GM12872 (cell line): Measurements from ENCODE around the gene SEMA6A.

Experiments used
- TF ChIP-seq, protein P1 (sequence below): IDR thresholded peaks from 3 replicates; pipeline ENCODE4 v1.5.1; 2011; ENCODE audit warnings: low read depth, mild to moderate bottlenecking, low read length, moderate library complexity; ENCODE audit not compliant: insufficient read depth

Gene SEMA6A

DNA sequence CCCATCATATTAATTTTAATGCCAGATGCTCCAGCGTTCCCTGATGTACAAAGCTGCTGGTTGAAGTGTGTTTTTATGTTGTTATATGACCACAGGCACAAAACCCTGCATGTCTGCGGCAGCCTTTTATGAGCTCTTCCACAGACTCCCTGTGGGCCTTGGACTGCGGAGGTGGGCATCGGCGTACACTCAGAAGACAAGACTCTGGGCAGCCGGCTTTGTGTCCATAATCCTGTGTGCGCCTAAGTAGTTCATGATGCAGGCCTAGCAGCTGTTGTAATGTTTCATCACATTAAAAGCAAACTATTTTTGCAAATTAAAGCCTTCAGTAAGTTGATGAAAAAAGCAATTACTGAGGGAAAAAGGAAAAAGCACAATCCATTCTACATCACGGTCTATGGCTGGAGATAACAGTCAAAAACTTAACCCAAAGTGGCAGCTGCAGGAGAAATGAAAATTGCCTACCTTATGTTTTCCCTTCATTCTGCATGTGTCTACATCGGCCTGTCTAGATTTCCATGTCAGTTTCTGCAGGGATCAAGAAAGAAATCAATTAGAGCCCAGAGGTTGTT is 78.8 kb downstream of the SEMA6A start:
- TF ChIP-seq, protein P1, sequence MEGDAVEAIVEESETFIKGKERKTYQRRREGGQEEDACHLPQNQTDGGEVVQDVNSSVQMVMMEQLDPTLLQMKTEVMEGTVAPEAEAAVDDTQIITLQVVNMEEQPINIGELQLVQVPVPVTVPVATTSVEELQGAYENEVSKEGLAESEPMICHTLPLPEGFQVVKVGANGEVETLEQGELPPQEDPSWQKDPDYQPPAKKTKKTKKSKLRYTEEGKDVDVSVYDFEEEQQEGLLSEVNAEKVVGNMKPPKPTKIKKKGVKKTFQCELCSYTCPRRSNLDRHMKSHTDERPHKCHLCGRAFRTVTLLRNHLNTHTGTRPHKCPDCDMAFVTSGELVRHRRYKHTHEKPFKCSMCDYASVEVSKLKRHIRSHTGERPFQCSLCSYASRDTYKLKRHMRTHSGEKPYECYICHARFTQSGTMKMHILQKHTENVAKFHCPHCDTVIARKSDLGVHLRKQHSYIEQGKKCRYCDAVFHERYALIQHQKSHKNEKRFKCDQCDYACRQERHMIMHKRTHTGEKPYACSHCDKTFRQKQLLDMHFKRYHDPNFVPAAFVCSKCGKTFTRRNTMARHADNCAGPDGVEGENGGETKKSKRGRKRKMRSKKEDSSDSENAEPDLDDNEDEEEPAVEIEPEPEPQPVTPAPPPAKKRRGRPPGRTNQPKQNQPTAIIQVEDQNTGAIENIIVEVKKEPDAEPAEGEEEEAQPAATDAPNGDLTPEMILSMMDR, result no peak

DNA sequence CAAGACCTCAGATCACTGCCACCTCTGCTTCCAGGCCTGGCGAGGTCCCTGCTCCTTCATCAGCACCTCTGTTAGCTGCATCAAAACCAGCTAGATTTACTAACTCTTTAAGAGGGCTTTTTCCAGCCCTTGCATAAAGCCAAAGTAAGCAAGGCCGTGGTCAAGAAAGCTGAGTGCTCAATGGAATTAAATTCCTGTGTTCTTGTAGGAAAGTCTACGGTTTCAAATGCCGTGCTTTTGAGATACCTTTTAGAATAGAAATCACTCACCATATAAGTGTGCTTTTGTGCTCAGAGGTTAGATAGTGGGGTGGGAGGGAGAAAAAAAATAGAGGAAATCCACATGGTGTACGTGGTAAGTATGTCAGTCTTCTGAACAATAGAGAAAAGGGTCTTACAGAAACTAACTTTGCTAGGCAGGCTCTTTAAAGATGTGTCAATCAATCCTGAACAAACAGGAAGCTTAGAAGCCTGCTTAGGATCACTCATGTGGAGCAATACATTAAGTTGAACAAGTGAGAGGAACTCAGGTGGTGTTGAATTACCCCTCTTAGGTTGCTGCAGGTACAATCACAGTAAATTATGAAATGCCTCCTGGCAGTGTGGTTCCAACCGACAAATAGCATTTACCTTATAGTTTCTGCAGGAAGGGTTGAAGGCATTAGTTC is 79.7 kb downstream of the SEMA6A start:
- TF ChIP-seq, protein P1, result no peak

- TF ChIP-seq, protein P1, result no peak
Observed at GRCh38 chr5:116492776-116493175, 81.8 kb downstream of the SEMA6A start.

DNA sequence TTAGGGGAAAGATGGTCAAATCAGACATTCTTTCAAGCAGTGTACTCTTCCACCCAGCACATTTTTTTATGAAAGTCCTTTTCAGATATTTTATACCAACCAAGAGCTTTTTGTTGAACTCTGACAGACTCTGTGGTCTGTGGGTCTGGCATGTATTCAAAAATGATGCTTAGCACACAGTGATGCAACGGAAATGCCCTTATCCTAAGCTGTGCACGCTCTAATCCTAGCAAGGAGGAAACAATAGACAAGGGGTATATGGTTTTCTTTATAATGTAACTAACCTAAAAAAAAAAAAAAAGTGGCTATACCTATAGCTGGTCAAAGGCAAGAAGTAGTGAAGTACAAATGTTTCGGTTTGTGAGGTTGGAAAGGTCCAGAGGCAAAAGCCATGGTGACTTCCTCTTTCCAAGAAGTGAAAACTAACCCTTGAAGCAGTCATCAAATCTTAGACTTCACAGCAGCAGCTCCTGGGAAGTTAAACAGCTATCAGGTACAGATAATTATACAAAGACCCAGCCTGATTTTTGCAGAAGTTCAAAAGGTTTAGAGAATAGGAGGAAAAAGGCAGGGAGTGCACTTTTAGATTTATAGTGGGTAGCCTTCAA is 82.5 kb downstream of the SEMA6A start:
- TF ChIP-seq, protein P1, result no peak

- TF ChIP-seq, protein P1, result no peak
Observed at GRCh38 chr5:116488356-116489041, 86.1 kb downstream of the SEMA6A start.

DNA sequence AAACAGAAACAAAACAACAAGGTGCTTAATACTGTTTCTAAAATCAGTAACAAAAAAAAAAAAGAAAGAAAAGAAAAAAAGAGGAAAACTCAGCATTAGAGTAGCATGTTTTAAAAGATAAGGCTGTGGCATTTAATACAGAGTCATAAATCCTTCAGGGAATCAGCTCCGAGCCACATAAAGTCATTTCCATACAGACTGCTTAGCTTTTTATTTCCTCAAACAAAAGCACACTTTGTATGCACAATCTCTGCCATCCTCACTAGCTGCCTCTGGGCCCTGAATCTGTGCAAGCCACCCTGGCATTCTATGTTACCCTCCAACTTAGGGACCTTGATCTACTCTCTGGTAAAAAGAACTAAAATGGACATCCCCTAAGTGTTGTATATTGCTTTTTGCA is 87.6 kb downstream of the SEMA6A start:
- TF ChIP-seq, protein P1, result no peak

- TF ChIP-seq, protein P1, result no peak
Observed at GRCh38 chr5:116486588-116486987, 88.0 kb downstream of the SEMA6A start.
